SK-N-SH treated with all-trans-retinoic acid at 6 μM for 48 hours (cell line): ENCODE data around the gene TBCD.

Source experiments
- OSR1 ChIP-seq: fragments of 250-450 bp; sonication (Bioruptor Pico); IDR thresholded peaks from 2 replicates; pipeline ENCODE4 v1.8.0; 2022; ENCODE audit warnings: moderate library complexity, mild to moderate bottlenecking, inconsistent platforms
- TF ChIP-seq, protein P1 (sequence below): fragments of 250-450 bp; sonication (Bioruptor Pico); IDR thresholded peaks from 2 replicates; pipeline ENCODE4 v1.8.0; 2020; ENCODE audit warnings: mild to moderate bottlenecking, moderate library complexity, borderline replicate concordance

DNA sequence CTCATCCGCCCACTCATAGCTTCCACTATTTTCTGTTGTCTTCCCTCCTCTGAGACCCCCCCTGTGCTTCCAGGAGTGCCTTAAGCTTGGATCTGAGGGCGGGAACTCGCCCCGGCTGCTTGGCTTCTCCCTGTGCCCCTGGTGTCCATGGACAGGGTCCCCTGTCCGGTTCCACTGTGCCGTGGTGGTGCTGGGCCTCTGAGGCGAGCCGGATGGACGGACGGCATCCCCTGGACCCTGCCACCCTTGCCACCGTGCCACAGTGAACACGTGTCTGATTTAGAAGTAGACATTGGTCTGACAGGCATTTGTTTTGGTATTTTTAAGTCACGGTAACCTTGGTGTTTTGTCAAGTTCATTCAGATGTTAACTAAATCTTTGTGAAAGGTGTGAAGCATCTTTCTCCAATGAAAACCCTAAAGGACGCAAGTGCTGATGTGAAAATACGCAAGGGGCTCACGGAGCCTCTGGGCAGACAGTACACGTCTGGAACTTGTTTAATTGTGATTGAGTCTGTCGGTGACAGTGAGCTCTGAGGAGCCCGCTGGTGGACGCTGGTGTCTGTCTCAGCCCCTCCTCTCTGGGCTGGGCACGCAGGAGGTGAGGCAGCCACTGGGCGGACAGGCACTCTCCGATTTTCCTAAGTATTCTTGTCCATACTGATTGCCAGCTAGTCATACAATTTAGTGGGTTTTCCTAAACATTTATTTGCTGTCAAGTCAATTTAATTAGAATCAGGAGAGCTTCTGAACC is 61.6 kb downstream of the TBCD start:
- no peak for TF ChIP-seq OSR1 (CRISPR knock-in tag)
- TF ChIP-seq, protein P1, sequence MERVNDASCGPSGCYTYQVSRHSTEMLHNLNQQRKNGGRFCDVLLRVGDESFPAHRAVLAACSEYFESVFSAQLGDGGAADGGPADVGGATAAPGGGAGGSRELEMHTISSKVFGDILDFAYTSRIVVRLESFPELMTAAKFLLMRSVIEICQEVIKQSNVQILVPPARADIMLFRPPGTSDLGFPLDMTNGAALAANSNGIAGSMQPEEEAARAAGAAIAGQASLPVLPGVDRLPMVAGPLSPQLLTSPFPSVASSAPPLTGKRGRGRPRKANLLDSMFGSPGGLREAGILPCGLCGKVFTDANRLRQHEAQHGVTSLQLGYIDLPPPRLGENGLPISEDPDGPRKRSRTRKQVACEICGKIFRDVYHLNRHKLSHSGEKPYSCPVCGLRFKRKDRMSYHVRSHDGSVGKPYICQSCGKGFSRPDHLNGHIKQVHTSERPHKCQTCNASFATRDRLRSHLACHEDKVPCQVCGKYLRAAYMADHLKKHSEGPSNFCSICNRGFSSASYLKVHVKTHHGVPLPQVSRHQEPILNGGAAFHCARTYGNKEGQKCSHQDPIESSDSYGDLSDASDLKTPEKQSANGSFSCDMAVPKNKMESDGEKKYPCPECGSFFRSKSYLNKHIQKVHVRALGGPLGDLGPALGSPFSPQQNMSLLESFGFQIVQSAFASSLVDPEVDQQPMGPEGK (CRISPR knock-in tag), result no peak
